Mucosa of rectum (tissue), 2 donors: ENCODE measurements around the gene ZNF438.
"Not testable (repeated sequence)": the region's sequence is repeated elsewhere in the genome, so short reads cannot be mapped to it uniquely, and the experiment has no call there.

Source experiments
- H3K27ac ChIP-seq, 2 donors: one replicate each; pipeline ENCODE4 v1.7.0; 2013; ENCODE audit warnings: inconsistent platforms in 2 of 2, low read depth in 2 of 2, low read length in 2 of 2
- H3K27me3 ChIP-seq, 2 donors: one replicate each; pipeline ENCODE4 v1.7.0; 2013; ENCODE audit warnings: low read length in 2 of 2; ENCODE audit not compliant: control insufficient read depth in 2 of 2, insufficient read depth in 2 of 2
- H3K36me3 ChIP-seq, 2 donors: one replicate each; pipeline ENCODE4 v1.7.0; 2013; ENCODE audit warnings: low read length in 2 of 2; ENCODE audit not compliant: control insufficient read depth in 2 of 2, insufficient read depth in 2 of 2
- H3K4me1 ChIP-seq, 2 donors: one replicate each; pipeline ENCODE4 v1.7.0; 2013; ENCODE audit warnings: low read length in 2 of 2, mild to moderate bottlenecking in 1 of 2; ENCODE audit not compliant: control insufficient read depth in 2 of 2, insufficient read depth in 2 of 2
- H3K4me3 ChIP-seq, 2 donors: one replicate each; pipeline ENCODE4 v1.7.0; 2013; ENCODE audit warnings: low read length in 2 of 2
- H3K9ac ChIP-seq, 2 donors: one replicate each; pipeline ENCODE4 v1.7.0; 2013; ENCODE audit warnings: low read length in 2 of 2, low read depth in 1 of 2, mild to moderate bottlenecking in 1 of 2
- H3K9me3 ChIP-seq, 2 donors: one replicate each; pipeline ENCODE4 v1.7.0; 2013; ENCODE audit warnings: low read length in 2 of 2; ENCODE audit not compliant: control insufficient read depth in 2 of 2
- donor health status: healthy.
- donor health status: Normal muscosa, but diverticular disease.

The ZNF438 gene

GRCh38 chr10:30990351-30990750 is 41.3 kb downstream of the ZNF438 start:
- Histone ChIP-seq H3K9me3 (no peaks in the 10 kb centered on the region), H3K9ac (no peak overlapping the region), H3K36me3 (no peaks in the 10 kb centered on the region), H3K4me1 (no peaks in the 10 kb centered on the region), H3K4me3 (no peak overlapping the region), H3K27ac (no peak overlapping the region), H3K27me3 (no peaks in the 10 kb centered on the region)

- H3K4me1 ChIP-seq, result no peaks in the 10 kb centered on the region
- no peak overlapping the region for H3K9ac ChIP-seq
- no peak overlapping the region for H3K27ac ChIP-seq
- no peaks in the 10 kb centered on the region for H3K36me3 ChIP-seq
- H3K4me3 ChIP-seq, result no peak overlapping the region
- H3K9me3 ChIP-seq, result no peaks in the 10 kb centered on the region
- no peaks in the 10 kb centered on the region for H3K27me3 ChIP-seq
Observed at GRCh38 chr10:30988831-30989435, 42.7 kb downstream of the ZNF438 start.

GRCh38 chr10:30987463-30987862 is 44.2 kb downstream of the ZNF438 start:
- no peaks in the 10 kb centered on the region for H3K27me3 ChIP-seq
- no peaks in the 10 kb centered on the region for H3K36me3 ChIP-seq
- no peaks in the 10 kb centered on the region for H3K9me3 ChIP-seq
- no peak overlapping the region for H3K4me3 ChIP-seq
- H3K4me1 ChIP-seq, result no peaks in the 10 kb centered on the region
- H3K9ac ChIP-seq, result no peak overlapping the region
- H3K27ac ChIP-seq, result no peak overlapping the region

GRCh38 chr10:30986053-30986555 is 45.6 kb downstream of the ZNF438 start:
- no peaks in the 10 kb centered on the region for H3K27me3 ChIP-seq
- H3K9me3 ChIP-seq, result no peaks in the 10 kb centered on the region
- H3K27ac ChIP-seq, result no peak overlapping the region
- no peak overlapping the region for H3K4me3 ChIP-seq
- H3K9ac ChIP-seq, result no peak overlapping the region
- H3K36me3 ChIP-seq, result no peaks in the 10 kb centered on the region
- no peaks in the 10 kb centered on the region for H3K4me1 ChIP-seq

GRCh38 chr10:30985512-30985911 is 46.2 kb downstream of the ZNF438 start:
- no peaks in the 10 kb centered on the region for H3K9me3 ChIP-seq
- H3K27ac ChIP-seq, result no peak overlapping the region
- H3K36me3 ChIP-seq, result no peaks in the 10 kb centered on the region
- H3K4me1 ChIP-seq, result no peaks in the 10 kb centered on the region
- no peak overlapping the region for H3K4me3 ChIP-seq
- H3K27me3 ChIP-seq, result no peaks in the 10 kb centered on the region
- H3K9ac ChIP-seq, result no peak overlapping the region

- H3K27ac ChIP-seq, result no peak overlapping the region
Observed at GRCh38 chr10:30984563-30985328, 46.9 kb downstream of the ZNF438 start.

GRCh38 chr10:30983209-30983608 is 48.5 kb downstream of the ZNF438 start:
- H3K9ac ChIP-seq, H3K27ac ChIP-seq, H3K4me3 ChIP-seq, H3K36me3 ChIP-seq, H3K9me3 ChIP-seq, H3K4me1 ChIP-seq, H3K27me3 ChIP-seq: not testable (repeated sequence)

More at GRCh38 chr10:30984563-30985328, 46.9 kb downstream of the ZNF438 start:
- Histone ChIP-seq H3K36me3 (no peaks in the 10 kb centered on the region), H3K4me3 (no peak overlapping the region), H3K27me3 (no peaks in the 10 kb centered on the region), H3K4me1 (no peaks in the 10 kb centered on the region), H3K9ac (no peak overlapping the region), H3K9me3 (no peaks in the 10 kb centered on the region)

- H3K4me3 ChIP-seq, result no peak overlapping the region
- no peak overlapping the region for H3K9ac ChIP-seq
- no peak overlapping the region for H3K27ac ChIP-seq
- no peaks in the 10 kb centered on the region for H3K36me3 ChIP-seq
- H3K27me3 ChIP-seq, result no peaks in the 10 kb centered on the region
- no peaks in the 10 kb centered on the region for H3K9me3 ChIP-seq
- H3K4me1 ChIP-seq, result no peaks in the 10 kb centered on the region
Observed at GRCh38 chr10:30980951-30981616, 50.6 kb downstream of the ZNF438 start.

GRCh38 chr10:30979956-30980355 is 51.7 kb downstream of the ZNF438 start:
- no peak overlapping the region for H3K27ac ChIP-seq
- no peaks in the 10 kb centered on the region for H3K36me3 ChIP-seq
- no peaks in the 10 kb centered on the region for H3K9me3 ChIP-seq
- H3K9ac ChIP-seq, result no peak overlapping the region
- no peaks in the 10 kb centered on the region for H3K27me3 ChIP-seq
- H3K4me1 ChIP-seq, result no peaks in the 10 kb centered on the region
- no peak overlapping the region for H3K4me3 ChIP-seq

GRCh38 chr10:30978843-30979242 is 52.8 kb downstream of the ZNF438 start:
- no peaks in the 10 kb centered on the region for H3K36me3 ChIP-seq
- H3K27me3 ChIP-seq, result no peaks in the 10 kb centered on the region
- no peak overlapping the region for H3K9ac ChIP-seq
- no peaks in the 10 kb centered on the region for H3K4me1 ChIP-seq
- no peak overlapping the region for H3K4me3 ChIP-seq
- H3K9me3 ChIP-seq, result no peaks in the 10 kb centered on the region
- H3K27ac ChIP-seq, result no peak overlapping the region
